ENCODE measurements around the gene TIMP3.

DNA sequence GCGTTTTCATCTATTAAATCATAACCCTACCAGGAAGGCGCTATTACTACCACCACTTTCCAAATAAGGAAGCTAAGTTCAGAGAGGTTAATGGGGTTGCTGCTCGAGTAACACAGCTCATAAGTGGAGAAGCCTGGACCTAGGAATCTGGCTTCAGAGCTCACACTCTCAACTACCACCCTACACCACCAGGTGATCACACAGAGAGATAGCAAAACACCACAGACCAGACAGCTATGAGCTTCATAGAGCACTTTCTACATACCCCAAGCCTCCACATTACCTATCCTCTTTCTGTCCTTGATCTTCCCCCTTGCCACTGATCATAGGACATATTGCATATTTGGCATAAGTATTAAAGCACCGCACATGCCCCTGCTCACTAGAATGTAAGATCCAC, 65.4 kb downstream of the TIMP3 start:
- TF ChIP-seq, protein P1, sequence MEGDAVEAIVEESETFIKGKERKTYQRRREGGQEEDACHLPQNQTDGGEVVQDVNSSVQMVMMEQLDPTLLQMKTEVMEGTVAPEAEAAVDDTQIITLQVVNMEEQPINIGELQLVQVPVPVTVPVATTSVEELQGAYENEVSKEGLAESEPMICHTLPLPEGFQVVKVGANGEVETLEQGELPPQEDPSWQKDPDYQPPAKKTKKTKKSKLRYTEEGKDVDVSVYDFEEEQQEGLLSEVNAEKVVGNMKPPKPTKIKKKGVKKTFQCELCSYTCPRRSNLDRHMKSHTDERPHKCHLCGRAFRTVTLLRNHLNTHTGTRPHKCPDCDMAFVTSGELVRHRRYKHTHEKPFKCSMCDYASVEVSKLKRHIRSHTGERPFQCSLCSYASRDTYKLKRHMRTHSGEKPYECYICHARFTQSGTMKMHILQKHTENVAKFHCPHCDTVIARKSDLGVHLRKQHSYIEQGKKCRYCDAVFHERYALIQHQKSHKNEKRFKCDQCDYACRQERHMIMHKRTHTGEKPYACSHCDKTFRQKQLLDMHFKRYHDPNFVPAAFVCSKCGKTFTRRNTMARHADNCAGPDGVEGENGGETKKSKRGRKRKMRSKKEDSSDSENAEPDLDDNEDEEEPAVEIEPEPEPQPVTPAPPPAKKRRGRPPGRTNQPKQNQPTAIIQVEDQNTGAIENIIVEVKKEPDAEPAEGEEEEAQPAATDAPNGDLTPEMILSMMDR (conservative IDR thresholded peaks at IDR 0.05; ENCODE audit: low read length) = no peak
- no peak for TF ChIP-seq EZH2phosphoT487 (IDR thresholded peaks at IDR 0.05; ENCODE audit: borderline replicate concordance)
